GM21825 (cell line): ENCODE measurements around the gene PPDPF.
"Not testable (repeated sequence)": the region's sequence is repeated elsewhere in the genome, so short reads cannot be mapped to it uniquely, and the experiment has no call there.

ENCODE experiments used
- ATAC-seq: cut with Tn5 transposase; IDR thresholded peaks from one replicate; pipeline ENCODE4 v1.9.1; 2021; ENCODE audit warnings: mild to moderate bottlenecking, moderate library complexity; ENCODE audit not compliant: unreplicated experiment

The PPDPF gene

DNA sequence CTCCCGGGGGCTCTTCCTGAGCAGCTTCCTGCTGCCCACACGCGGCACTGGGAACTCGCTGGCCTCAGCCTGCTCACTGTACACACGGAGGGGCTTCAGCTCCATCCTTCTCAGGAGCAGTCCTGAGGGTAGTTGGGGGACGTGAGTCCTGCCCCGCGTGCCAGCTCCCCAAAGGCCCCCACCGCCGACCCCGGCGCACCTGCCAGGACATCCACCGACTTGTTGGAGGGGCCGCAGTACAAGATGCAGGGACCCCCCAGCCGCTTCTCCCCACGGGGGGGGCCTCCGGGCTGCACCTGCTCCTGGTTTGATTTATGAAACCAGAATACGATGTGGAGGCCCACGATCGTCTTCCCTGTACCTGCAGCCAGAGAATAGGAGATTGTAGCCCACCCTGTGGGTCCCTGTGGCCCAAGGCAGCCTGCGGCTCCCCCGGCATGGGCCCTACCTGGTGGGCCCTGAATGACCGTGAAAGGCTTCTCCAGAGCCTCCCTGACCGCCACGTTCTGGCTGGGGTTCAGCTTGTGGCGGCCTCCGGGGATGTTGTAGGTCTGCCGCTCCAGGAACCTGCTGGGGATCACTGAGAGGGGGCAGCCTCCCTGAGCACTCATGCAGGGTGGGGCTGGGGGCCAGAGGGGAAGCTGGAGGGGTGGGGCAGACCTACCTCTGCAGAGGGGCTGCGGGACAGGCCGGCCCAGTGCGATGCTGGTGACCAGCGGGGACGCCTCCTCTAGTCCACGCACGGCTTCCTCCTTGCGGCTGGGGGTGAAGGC, 41.2 kb downstream of the PPDPF start:
- ATAC-seq = no peak

GRCh38 chr20:63562461-63563224, 42.1 kb downstream of the PPDPF start:
- no peak for ATAC-seq

DNA sequence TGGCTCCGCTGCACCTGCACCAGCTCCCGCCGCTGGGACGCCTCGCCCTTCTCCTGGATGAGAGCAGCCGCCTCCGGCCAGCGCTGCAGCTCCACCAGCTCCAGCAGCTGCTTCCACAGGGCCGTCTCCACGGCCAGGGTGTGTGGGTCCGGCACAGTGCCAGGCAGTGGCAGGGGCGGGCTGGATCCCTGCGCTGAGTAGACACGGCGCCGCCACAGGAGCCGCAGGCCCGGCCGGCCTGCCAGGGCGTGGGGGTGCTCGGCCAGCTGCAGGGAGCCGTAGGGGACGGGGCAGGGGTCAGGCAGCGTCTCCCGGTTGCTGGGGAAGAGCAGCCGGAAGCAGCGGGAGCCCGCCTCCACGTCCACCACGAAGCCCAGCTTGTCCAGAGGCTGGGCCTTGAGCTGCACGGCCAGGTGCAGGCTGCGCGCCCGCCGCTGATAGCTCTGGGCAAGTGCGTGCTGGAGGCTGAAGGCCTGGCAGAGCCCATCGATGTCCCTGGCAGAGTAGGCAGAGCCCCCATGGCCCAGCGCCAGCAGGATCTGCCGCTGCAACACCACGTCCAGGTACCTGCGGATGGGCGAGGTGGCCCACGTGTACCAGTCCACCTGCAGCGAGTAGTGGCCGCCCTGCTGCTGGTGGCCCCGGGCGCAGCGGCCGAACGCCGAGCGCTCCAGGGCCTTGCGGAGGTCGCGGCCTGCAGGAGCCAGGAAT, 42.8 kb downstream of the PPDPF start:
- no peak for ATAC-seq

DNA sequence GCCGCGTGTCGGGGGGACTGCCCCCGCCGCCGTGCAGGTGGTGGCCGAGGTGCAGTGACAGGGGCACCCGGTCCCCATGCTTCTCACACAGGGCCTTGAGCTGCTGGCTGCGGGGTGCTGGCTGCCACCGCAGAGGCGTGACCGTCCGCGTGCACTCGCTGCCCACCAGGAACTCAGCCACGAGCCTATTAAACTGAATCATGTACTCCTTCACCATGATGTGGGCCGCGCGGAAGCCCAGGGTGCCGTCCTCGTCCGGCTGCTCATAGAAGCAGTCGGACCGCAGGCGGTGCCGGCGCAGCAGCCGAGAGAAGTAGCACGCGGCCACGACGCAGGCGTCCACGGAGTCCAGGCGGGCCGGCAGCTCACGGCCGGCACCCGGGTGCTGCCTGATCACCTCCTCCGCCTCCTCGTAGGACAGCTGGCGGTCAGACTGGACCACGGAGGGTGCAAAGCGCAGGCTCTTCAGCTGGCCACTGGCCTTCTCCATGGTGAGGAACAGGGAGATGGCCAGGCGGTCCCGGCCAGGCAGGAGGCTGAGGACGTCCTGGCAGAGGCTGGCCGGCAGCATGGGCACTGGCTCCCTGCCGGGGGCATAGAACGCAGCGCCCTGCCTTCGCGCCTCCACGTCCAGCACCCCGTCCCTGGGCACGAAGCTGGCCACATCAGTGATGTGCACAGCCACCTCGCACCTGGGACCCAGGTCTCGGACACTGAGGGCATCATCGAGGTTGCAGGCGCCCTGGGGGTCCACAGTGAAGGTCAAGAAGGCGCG, 43.7 kb downstream of the PPDPF start:
- no peak for ATAC-seq

DNA sequence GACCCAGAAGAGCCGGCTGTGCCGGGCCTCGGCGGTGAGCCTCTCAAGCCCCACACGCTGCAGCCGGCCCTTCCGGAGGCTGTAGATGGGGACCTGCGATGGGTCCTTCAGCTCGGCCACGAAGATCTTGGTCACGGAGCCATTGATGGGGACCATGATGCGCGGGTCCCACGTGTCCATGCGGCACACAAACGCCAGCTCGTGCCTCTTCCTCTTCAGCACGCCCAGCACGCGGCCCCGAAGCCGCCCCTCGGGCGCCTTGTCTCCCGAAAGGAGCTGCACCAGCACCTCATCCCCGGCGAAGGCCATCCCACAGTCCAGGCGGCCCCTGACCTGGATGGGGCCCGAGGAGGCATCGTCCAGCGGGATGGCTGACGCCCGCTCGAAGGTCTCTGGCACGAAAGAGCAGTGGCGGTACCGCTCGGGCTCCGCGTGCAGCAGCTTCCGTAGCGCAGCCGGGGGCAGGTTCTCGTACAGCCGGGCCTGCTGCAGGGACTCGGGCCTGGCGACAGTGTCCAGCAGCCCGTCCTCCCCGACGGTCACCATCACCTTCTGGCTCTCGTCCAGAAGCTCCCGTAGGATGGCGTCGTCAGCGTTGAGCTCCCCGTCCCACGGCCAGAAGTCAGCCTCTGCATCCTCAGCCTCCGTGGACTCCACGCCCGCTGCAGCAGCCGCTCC, 44.6 kb downstream of the PPDPF start:
- no peak for ATAC-seq

- no peak for ATAC-seq
Observed at GRCh38 chr20:63565699-63566335, 45.3 kb downstream of the PPDPF start.

DNA sequence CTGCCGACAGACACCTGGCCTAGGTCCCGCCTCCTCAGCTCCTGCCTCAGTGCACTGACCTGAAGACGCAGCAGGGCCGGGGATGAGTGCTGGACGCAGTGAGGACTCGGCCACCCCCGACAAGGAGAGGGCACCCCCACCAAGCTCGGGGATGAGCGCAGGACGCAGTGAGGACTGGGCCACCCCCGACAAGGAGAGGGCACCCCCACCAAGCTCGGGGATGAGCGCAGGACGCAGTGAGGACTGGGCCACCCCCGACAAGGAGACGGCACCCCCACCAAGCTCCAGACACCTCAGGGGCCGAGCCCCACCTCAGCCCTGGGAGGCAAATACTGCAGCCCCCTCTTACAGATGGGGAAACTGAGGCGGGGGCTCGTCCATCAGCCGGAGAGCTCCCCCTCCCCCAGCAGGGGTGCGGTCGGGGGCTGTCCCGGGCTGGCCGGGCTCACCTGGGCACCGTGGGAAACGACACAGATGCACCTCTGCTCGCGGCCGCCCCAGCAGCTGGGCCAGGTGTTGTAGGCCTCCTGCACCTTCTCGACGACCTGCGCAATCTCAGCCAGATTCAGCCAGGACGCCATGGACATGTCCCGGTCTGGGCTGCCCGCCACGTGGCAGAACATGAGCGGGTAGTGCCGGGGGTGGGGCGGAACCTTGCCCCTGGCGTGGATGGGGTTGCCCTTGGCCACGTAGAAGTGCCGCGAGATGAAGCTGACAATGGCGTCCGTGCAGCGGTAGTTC, 46.0 kb downstream of the PPDPF start:
- no peak for ATAC-seq

- no peak for ATAC-seq
Observed at GRCh38 chr20:63567136-63567385, 46.5 kb downstream of the PPDPF start.

DNA sequence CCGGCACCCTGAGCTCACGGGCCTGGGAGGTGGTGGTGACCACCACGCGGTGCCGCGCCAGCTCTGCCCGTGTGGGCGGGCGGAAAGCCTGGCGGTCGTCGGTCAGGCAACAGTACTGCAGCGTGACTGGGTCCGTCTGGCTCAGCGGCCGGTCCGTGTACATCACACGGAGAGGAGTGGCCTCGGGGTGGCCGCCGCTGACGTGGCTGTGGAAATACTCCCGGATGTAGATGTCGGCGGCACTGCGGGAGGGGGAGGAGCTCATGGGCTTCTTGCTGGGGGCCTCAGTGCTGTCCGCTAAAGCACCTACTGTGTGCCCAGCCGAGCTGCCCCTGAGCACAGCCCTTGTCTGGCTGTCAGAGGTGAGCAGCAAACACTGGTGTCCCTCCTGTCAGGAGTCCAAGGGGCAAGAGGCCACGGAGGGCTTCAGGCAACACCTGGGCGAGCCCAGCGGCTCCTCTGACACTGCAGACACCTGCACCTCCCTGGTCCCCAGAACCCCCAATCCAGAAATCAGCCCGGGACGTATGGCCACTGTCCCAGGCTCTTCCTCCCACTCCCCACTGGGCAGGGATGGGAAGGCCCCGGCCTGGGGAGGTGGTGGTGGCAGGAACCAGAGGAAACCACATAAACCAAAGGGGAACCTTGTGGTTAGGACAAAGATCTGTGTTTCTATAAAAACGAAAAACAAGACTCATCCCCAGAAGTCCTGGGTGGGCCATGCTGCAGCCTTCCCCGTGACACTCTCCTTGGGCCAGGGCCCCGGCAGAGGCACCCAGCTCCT, 47.0 kb downstream of the PPDPF start:
- peak; percentile 53 for ATAC-seq

GRCh38 chr20:63568170-63568981, 47.8 kb downstream of the PPDPF start:
- peak; percentile 17 for ATAC-seq

GRCh38 chr20:63568986-63569949, 48.7 kb downstream of the PPDPF start:
- no peak for ATAC-seq

GRCh38 chr20:63570281-63571086, 49.9 kb downstream of the PPDPF start:
- ATAC-seq = no peak

GRCh38 chr20:63571087-63571478, 50.5 kb downstream of the PPDPF start:
- not testable (repeated sequence) for ATAC-seq
